GM12864 (cell line): ENCODE results near the gene COL1A2.

ENCODE experiments used
- DNase-seq: peaks from one replicate; pipeline ENCODE4 v3.0.0-alpha.2; 2011; ENCODE audit warnings: low read depth
- H3K4me3 ChIP-seq: 2 replicates; pipeline ENCODE4 v1.5.1; 2011; ENCODE audit warnings: mild to moderate bottlenecking, low read depth, low read length, control low read depth
- TF ChIP-seq, protein P1 (sequence below): IDR thresholded peaks from 2 replicates; pipeline ENCODE4 v1.5.1; 2011; ENCODE audit warnings: low read depth, mild to moderate bottlenecking, moderate library complexity, low read length, control low read depth, inconsistent platforms; ENCODE audit errors: missing control alignments

COL1A2 gene

DNA sequence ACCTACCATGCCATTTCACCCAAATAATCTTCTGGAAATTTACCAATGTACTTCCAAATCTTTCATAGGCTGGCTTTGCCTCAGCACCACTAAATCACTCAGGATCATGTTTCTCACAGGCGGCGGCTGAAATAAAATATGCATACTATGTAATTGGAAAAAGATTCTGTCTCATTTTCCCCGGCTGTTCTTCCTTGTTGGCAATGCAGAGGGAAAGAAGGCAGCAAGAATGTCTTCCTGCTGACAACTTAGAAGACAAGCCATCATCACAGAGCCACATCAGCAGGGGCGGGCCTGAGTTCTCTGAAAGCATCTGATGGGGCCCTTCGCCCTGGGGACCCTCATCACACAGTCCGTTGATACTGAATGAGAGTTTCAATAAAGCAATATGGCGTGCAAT, 39.2 kb upstream of the COL1A2 start:
- H3K4me3 ChIP-seq, result no peak overlapping the region
- DNase-seq, result no peak
- TF ChIP-seq, protein P1, sequence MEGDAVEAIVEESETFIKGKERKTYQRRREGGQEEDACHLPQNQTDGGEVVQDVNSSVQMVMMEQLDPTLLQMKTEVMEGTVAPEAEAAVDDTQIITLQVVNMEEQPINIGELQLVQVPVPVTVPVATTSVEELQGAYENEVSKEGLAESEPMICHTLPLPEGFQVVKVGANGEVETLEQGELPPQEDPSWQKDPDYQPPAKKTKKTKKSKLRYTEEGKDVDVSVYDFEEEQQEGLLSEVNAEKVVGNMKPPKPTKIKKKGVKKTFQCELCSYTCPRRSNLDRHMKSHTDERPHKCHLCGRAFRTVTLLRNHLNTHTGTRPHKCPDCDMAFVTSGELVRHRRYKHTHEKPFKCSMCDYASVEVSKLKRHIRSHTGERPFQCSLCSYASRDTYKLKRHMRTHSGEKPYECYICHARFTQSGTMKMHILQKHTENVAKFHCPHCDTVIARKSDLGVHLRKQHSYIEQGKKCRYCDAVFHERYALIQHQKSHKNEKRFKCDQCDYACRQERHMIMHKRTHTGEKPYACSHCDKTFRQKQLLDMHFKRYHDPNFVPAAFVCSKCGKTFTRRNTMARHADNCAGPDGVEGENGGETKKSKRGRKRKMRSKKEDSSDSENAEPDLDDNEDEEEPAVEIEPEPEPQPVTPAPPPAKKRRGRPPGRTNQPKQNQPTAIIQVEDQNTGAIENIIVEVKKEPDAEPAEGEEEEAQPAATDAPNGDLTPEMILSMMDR, result no peak

DNA sequence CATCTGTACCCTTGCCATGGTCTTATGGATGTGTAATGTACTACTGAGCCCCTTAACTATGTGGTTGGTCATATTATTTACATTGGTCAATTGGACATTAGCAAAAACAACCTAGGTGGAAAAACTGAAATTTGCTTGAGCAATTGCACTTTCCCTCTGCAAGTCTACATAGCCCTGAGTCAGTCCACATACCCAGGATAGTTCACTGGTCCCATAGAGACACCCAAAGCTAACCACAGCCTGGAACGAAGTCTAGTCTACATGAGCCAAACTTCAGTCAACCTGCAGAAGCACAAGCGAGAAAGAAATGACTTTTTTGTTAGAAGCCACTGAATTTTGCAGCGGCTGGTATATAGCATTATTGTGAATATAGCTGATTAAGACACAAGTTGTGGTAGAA, 37.6 kb upstream of the COL1A2 start:
- TF ChIP-seq, protein P1, result no peak
- DNase-seq, result no peak
- H3K4me3 ChIP-seq, result no peak overlapping the region

GRCh38 chr7:94360926-94361325, 33.8 kb upstream of the COL1A2 start:
- TF ChIP-seq, protein P1, result no peak
- DNase-seq, result no peak
- H3K4me3 ChIP-seq, result no peak overlapping the region

- H3K4me3 ChIP-seq, result no peak overlapping the region
- no peak for DNase-seq
- TF ChIP-seq, protein P1, result no peak
Observed at GRCh38 chr7:94362276-94362675, 32.4 kb upstream of the COL1A2 start.

GRCh38 chr7:94364816-94365215, 29.9 kb upstream of the COL1A2 start:
- DNase-seq, result no peak
- TF ChIP-seq, protein P1, result no peak
- H3K4me3 ChIP-seq, result no peak overlapping the region

DNA sequence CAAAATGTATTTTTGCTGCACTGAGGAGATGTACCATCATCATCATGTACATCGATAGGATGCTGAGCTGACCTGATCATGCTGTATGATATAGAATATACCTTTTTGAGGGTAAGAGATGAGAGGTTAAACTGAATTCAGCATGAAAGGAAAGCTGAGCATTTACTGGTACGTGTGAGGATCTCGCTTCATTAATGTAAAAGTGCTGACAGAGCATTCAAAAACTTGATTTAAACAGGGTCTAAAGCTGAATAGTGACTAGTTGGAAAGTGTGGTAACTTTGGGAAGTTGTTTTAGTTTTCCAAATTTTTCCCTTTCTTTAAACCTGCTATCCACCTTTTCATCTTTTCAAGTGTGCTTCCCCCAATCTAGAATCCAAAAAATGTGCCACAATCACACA, 28.5 kb upstream of the COL1A2 start:
- TF ChIP-seq, protein P1, result no peak
- DNase-seq, result no peak
- H3K4me3 ChIP-seq, result no peak overlapping the region

GRCh38 chr7:94366832-94367231, 27.9 kb upstream of the COL1A2 start:
- no peak for DNase-seq

More at GRCh38 chr7:94366832-94367231, 27.9 kb upstream of the COL1A2 start:
- H3K4me3 ChIP-seq, result no peak overlapping the region
- TF ChIP-seq, protein P1, result no peak
